B cell (primary cell): ENCODE results near the gene PLD3. TPM values are rescaled to one million over a fixed set of nuclear protein-coding genes. Genes with fewer than 3 reads are reported as not detected.

Experiments used
- ATAC-seq: fragments of 200-7000 bp; cut with Tn5 transposase; one replicate; pipeline ENCODE4 v1.10.0; 2021; ENCODE audit warnings: low read depth, mild to moderate bottlenecking, moderate number of reproducible peaks, moderate library complexity
- CTCF ChIA-PET: fragments of 350-600 bp; sonication (Branson Sonifier 250); formaldehyde crosslinking; loops from one replicate; lab custom pipeline; 2021; ENCODE audit warnings: antibody characterized with exemption, inconsistent platforms; lab: Charles Lee
- POLR2A ChIA-PET: fragments of 350-600 bp; sonication (Branson Sonifier 250); formaldehyde crosslinking; loops from one replicate; lab custom pipeline; 2021; ENCODE audit warnings: antibody characterized with exemption; lab: Charles Lee
- DNase-seq: peaks from one replicate; pipeline ENCODE4 v3.0.0; 2013
- H2AFZ ChIP-seq: 2 replicates; pipeline ENCODE4 v1.6.1; 2012; ENCODE audit warnings: mild to moderate bottlenecking, low read depth, low read length; ENCODE audit not compliant: insufficient read depth, poor library complexity, severe bottlenecking
- H3K27ac ChIP-seq, 2 donors: 1 replicate in 1 of 2; 2 replicates in 1 of 2; pipeline ENCODE4 v1.5.1; 2012 to 2013; ENCODE audit warnings: low read length in 2 of 2, mild to moderate bottlenecking in 2 of 2, moderate library complexity in 1 of 2
- H3K27me3 ChIP-seq, 4 experiments: fragments of 200-600 bp in 1 of 4; sonication (generic) in 1 of 4; replicated peaks in 1 of 4; 1 replicate in 2 of 4; 2 replicates in 2 of 4; pipeline versions ENCODE4 v1.6.1 to v1.7.0; 2013 to 2016; ENCODE audit warnings: low read length in 3 of 4, mild to moderate bottlenecking in 2 of 4, mixed read lengths in 1 of 4, moderate library complexity in 1 of 4; ENCODE audit not compliant: insufficient read depth in 4 of 4, control insufficient read depth in 3 of 4; ENCODE audit errors: control extremely low read depth in 1 of 4
- H3K36me3 ChIP-seq, 2 experiments: replicated peaks in 1 of 2; 1 replicate in 1 of 2; 2 replicates in 1 of 2; pipeline versions ENCODE4 v1.6.1 to v1.7.1; 2013; ENCODE audit warnings: low read length in 1 of 2; ENCODE audit not compliant: insufficient read depth in 2 of 2, control insufficient read depth in 1 of 2; ENCODE audit errors: control extremely low read depth in 1 of 2, extremely low read depth in 1 of 2
- H3K4me1 ChIP-seq, 2 donors: fragments of 200-600 bp in 1 of 2; sonication (generic) in 1 of 2; 1 replicate in 1 of 2; 2 replicates in 1 of 2; pipeline versions ENCODE4 v1.5.1 to v1.6.1; 2013 to 2017; ENCODE audit warnings: low read length in 2 of 2; ENCODE audit not compliant: control insufficient read depth in 2 of 2, insufficient read depth in 2 of 2
- H3K4me2 ChIP-seq: replicated peaks from 2 replicates; pipeline ENCODE3; 2012; ENCODE audit warnings: mild to moderate bottlenecking, low read depth, low read length; ENCODE audit not compliant: poor library complexity, severe bottlenecking
- H3K4me3 ChIP-seq, 5 experiments: fragments of 200-600 bp in 1 of 5; sonication (generic) in 1 of 5; 1 replicate in 3 of 5; 2 replicates in 2 of 5; pipeline versions ENCODE4 v1.5.1 to v1.7.0; 2011 to 2016; ENCODE audit warnings: low read length in 4 of 5, mild to moderate bottlenecking in 4 of 5, low read depth in 2 of 5, control low read depth in 1 of 5, moderate library complexity in 1 of 5; ENCODE audit not compliant: insufficient read depth in 1 of 5; ENCODE audit errors: control extremely low read depth in 1 of 5, extremely low read depth in 1 of 5
- H3K79me2 ChIP-seq: fragments of 200-600 bp; sonication (generic); one replicate; pipeline ENCODE4 v1.6.0; 2016; ENCODE audit warnings: low read length; ENCODE audit not compliant: control insufficient read depth, insufficient read depth
- H3K9ac ChIP-seq: fragments of 200-600 bp; sonication (generic); 2 replicates; pipeline ENCODE4 v1.6.1; 2017; ENCODE audit warnings: mild to moderate bottlenecking, low read length, moderate library complexity
- H3K9me3 ChIP-seq, 3 donors: one replicate each; pipeline versions ENCODE4 v1.6.1 to v1.7.1; 2013; ENCODE audit warnings: low read length in 2 of 3; ENCODE audit not compliant: control insufficient read depth in 2 of 3, insufficient read depth in 1 of 3; ENCODE audit errors: control extremely low read depth in 1 of 3
- H4K20me1 ChIP-seq: 2 replicates; pipeline ENCODE4 v1.6.0; 2012; ENCODE audit warnings: mild to moderate bottlenecking, low read length; ENCODE audit not compliant: insufficient read depth, control insufficient read depth, poor library complexity, severe bottlenecking
- H3K27ac Mint-ChIP-seq: one replicate; pipeline ENCODE4 v1.8.0; 2021; ENCODE audit warnings: mixed read lengths
- H3K27me3 Mint-ChIP-seq: one replicate; pipeline ENCODE4 v1.8.0; 2021; ENCODE audit warnings: mixed read lengths
- H3K4me1 Mint-ChIP-seq: one replicate; pipeline ENCODE4 v1.8.0; 2021; ENCODE audit warnings: mixed read lengths
- H3K4me3 Mint-ChIP-seq: one replicate; pipeline ENCODE4 v1.8.0; 2021; ENCODE audit warnings: mixed read lengths
- H3K9me3 Mint-ChIP-seq: one replicate; pipeline ENCODE4 v1.8.0; 2022; ENCODE audit warnings: mixed read lengths; ENCODE audit not compliant: insufficient read depth
- EZH2 ChIP-seq: IDR thresholded peaks from 2 replicates; pipeline ENCODE4 v1.6.1; 2012; ENCODE audit warnings: borderline replicate concordance, low read depth, mild to moderate bottlenecking, moderate library complexity, low read length; ENCODE audit not compliant: insufficient read depth, poor library complexity, severe bottlenecking
- WGBS: methylation state at CpG from one replicate; pipeline ENCODE4 v1.1.5; 2013; ENCODE audit warnings: missing lambda C conversion rate; ENCODE audit not compliant: insufficient coverage; 5-methylcytosine and 5-hydroxymethylcytosine counted together
- intact Hi-C: fragments of 100-400 bp; cut with micrococcal nuclease; formaldehyde crosslinking; loops from one replicate; pipeline ENCODE4 v1.10.0; 2022
- polyA plus RNA-seq: library from polyadenylated mRNA; depleted of rRNA; stranded (reverse); fragments of >200 nt; gene quantifications from 2 replicates; pipeline ENCODE4 v1.2.3, GENCODE V29; 2012
- total RNA-seq, 2 donors: library from RNA; stranded (reverse); fragments of 120-200 nt in 1 of 2; gene quantifications; 1 replicate in 1 of 2; 2 replicates in 1 of 2; pipeline versions ENCODE4 v1.2.3 to v1.2.4, GENCODE V29; 2013 to 2022
- TF ChIP-seq, protein P1 (sequence below): fragments of 200-600 bp; IDR thresholded peaks from one replicate; pipeline ENCODE4 v1.8.0; 2022; ENCODE audit warnings: antibody characterized with exemption, mild to moderate bottlenecking

PLD3 gene
- total and polyA plus RNA-seq, 2 donors (not counting 1 experiment from before 2014, with no cell fraction given): 61.7 to 153 TPM

DNA sequence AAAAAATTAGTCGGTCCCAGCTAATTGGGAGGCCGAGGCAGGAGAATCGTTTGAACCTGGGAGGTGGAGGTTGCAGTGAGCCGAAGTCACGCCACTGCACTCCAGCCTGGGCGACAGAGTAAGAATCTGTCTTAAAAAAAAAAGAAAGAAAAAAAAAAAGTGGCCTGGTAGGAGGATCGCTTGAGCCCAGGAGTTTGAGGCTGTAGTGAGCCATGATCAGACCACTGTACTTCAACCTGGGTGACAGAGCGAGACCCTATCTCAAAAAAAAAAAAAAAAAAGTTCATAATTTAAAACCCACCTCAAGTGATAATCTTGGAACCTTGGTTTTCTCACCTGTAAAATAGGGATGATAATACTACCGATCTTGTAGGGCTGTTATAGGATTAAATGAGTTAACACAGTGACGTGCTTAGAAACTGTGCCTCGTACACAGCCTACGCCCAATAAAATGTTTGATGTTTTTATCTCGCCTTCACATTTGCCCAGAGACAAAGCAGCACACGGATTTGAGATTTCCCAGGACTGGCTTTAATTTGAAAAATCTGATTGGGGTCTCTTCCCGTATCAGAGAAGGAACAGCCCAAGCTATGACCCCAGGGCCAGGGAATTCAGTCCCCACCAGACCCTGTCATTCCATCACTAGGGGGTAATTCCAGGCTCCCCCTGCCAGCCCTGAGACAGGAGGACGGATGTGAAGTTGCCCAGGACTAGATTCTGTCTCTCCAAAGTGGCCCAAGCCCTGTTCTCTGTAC is 73.7 kb downstream of the PLD3 start:
- Histone ChIP-seq H3K9me3 (no peaks in the 10 kb centered on the region), H3K27me3 (no peaks in the 10 kb centered on the region), H3K27ac (peak overlapping the region; percentile 81 to 88), H3K79me2 (peaks cover 26% of the 10 kb centered on the region), H2AFZ (no peak overlapping the region), H3K4me2 (peak overlapping the region; percentile 95), H4K20me1 (no peaks in the 10 kb centered on the region), H3K4me3 (no peak overlapping the region), H3K9ac (no peak overlapping the region), H3K4me1 (peaks cover 16 to 31% of the 10 kb centered on the region in 2 donors), H3K36me3 (peaks cover 0 to 9% of the 10 kb centered on the region in 2 experiments)
- Mint-ChIP-seq H3K27me3 (no peaks in the 10 kb centered on the region), H3K4me3 (peak overlapping the region; percentile 46), H3K4me1 (peaks cover 31% of the 10 kb centered on the region), H3K9me3 (no peaks in the 10 kb centered on the region), H3K27ac (no peak overlapping the region)
- POLR2A ChIA-PET: interaction anchor here (0.7 to 2.3 kb wide), 6 partner anchors 9 to 322 kb away, joined by 3 to 32 read pairs (median 4); partner anchors contain the start of gene SERTAD3
- WGBS: 96% methylated on average over 10 of the region's 16 CpGs
- CTCF ChIA-PET: interaction anchor here (1.3 to 9.5 kb wide), 6 partner anchors 13 to 117 kb away, joined by 4 to 87 read pairs (median 14); partner anchors contain the start of genes BLVRB, SERTAD3 and SPTBN4
- ATAC-seq: no peak
- no peak for DNase-seq
- intact Hi-C loops: loop anchor here (1.0 to 2.0 kb wide), 6 partner anchors 11 to 149 kb away; partner anchors contain the start of genes BLVRB and SERTAD3
- TF ChIP-seq, protein P1, sequence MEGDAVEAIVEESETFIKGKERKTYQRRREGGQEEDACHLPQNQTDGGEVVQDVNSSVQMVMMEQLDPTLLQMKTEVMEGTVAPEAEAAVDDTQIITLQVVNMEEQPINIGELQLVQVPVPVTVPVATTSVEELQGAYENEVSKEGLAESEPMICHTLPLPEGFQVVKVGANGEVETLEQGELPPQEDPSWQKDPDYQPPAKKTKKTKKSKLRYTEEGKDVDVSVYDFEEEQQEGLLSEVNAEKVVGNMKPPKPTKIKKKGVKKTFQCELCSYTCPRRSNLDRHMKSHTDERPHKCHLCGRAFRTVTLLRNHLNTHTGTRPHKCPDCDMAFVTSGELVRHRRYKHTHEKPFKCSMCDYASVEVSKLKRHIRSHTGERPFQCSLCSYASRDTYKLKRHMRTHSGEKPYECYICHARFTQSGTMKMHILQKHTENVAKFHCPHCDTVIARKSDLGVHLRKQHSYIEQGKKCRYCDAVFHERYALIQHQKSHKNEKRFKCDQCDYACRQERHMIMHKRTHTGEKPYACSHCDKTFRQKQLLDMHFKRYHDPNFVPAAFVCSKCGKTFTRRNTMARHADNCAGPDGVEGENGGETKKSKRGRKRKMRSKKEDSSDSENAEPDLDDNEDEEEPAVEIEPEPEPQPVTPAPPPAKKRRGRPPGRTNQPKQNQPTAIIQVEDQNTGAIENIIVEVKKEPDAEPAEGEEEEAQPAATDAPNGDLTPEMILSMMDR: no peak
- TF ChIP-seq EZH2: no peak
